SK-N-SH (cell line): Measurements from ENCODE around the gene TMEM69.

Source experiments
- EZH2phosphoT487 ChIP-seq: fragments of 200-600 bp; sonication (generic); IDR thresholded peaks from 2 replicates; pipeline ENCODE4 v1.6.1; 2017; ENCODE audit warnings: low read depth, mixed run types, mild to moderate bottlenecking, antibody characterized with exemption, moderate library complexity, borderline replicate concordance
- FOXJ3 ChIP-seq: sonication (generic); formaldehyde crosslinking; IDR thresholded peaks from 2 replicates; pipeline ENCODE4 v1.5.1; 2020; ENCODE audit warnings: mild to moderate bottlenecking, missing genetic modification reagents
- GATA2 ChIP-seq: sonication (generic); formaldehyde crosslinking; IDR thresholded peaks from 2 replicates; pipeline ENCODE4 v1.5.0; 2020; ENCODE audit warnings: mild to moderate bottlenecking, missing genetic modification reagents
- NFIC ChIP-seq: IDR thresholded peaks from 2 replicates; pipeline ENCODE4 v1.4.0; 2012; ENCODE audit warnings: borderline replicate concordance
- POLR2AphosphoS5 ChIP-seq: IDR thresholded peaks from 2 replicates; pipeline ENCODE4 v1.6.1; 2012; ENCODE audit warnings: low read depth, low read length
- RFX5 ChIP-seq: IDR thresholded peaks from 2 replicates; pipeline ENCODE4 v1.6.1; 2012; ENCODE audit warnings: mild to moderate bottlenecking, improper control_type of control experiment, low read length
- RXRA ChIP-seq: IDR thresholded peaks from 2 replicates; pipeline ENCODE4 v1.4.0; 2012; ENCODE audit warnings: low read depth, mild to moderate bottlenecking, borderline replicate concordance
- TF ChIP-seq, protein P1 (sequence below): IDR thresholded peaks from 2 replicates; pipeline ENCODE4 v1.6.1; 2012; ENCODE audit warnings: mild to moderate bottlenecking, low read depth, low read length, moderate library complexity
- TF ChIP-seq, protein P2 (sequence below): fragments of 200-600 bp; sonication (generic); IDR thresholded peaks from 2 replicates; pipeline ENCODE4 v1.6.1; 2017; ENCODE audit warnings: antibody characterized with exemption, mild to moderate bottlenecking, moderate library complexity
- TF ChIP-seq, protein P3 (sequence below): IDR thresholded peaks from 2 replicates; pipeline ENCODE4 v1.4.0; 2012; ENCODE audit warnings: low read depth
- TF ChIP-seq, protein P4 (sequence below): IDR thresholded peaks from 2 replicates; pipeline ENCODE4 v1.4.0; 2012; ENCODE audit warnings: low read depth, borderline replicate concordance

DNA sequence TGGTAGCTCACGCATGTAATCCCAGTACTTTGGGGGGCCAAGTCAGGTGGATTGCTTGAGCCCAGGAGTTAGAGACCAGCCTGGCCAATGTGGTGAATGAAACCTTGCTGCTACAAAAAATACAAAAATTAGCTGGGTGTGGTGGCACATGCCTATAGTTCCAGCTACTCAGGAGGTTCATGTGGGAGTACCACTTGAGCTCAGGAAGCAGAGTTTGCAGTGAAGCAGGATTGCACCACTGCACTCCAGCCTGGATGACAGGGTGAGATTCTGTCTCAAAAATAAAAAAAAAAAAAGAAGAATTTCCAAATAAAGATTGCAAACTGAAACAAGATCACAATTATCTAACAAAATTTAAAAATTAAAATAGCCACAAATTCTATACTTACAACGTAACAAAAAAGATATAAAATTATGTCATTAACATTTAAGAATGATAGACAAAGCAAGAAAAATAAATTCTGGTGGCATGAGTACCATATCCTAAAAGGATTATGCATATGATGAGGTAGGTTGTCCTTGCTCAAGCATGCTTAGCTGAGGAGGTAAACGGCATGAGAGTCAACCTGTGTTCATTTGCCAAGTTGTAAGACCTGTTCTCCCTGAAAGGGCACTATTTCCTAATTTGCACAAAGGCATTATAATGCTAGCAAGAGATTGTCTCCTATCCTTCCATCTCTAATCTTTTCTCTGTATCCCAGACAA is 42.2 kb downstream of the TMEM69 start:
- TF ChIP-seq RFX5 (no peak), GATA2 (no peak), RXRA (no peak), FOXJ3 (CRISPR knock-in tag) (no peak), NFIC (no peak), EZH2phosphoT487 (no peak), POLR2AphosphoS5 (no peak)
- TF ChIP-seq, protein P1, sequence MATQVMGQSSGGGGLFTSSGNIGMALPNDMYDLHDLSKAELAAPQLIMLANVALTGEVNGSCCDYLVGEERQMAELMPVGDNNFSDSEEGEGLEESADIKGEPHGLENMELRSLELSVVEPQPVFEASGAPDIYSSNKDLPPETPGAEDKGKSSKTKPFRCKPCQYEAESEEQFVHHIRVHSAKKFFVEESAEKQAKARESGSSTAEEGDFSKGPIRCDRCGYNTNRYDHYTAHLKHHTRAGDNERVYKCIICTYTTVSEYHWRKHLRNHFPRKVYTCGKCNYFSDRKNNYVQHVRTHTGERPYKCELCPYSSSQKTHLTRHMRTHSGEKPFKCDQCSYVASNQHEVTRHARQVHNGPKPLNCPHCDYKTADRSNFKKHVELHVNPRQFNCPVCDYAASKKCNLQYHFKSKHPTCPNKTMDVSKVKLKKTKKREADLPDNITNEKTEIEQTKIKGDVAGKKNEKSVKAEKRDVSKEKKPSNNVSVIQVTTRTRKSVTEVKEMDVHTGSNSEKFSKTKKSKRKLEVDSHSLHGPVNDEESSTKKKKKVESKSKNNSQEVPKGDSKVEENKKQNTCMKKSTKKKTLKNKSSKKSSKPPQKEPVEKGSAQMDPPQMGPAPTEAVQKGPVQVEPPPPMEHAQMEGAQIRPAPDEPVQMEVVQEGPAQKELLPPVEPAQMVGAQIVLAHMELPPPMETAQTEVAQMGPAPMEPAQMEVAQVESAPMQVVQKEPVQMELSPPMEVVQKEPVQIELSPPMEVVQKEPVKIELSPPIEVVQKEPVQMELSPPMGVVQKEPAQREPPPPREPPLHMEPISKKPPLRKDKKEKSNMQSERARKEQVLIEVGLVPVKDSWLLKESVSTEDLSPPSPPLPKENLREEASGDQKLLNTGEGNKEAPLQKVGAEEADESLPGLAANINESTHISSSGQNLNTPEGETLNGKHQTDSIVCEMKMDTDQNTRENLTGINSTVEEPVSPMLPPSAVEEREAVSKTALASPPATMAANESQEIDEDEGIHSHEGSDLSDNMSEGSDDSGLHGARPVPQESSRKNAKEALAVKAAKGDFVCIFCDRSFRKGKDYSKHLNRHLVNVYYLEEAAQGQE: no peak
- TF ChIP-seq, protein P2, sequence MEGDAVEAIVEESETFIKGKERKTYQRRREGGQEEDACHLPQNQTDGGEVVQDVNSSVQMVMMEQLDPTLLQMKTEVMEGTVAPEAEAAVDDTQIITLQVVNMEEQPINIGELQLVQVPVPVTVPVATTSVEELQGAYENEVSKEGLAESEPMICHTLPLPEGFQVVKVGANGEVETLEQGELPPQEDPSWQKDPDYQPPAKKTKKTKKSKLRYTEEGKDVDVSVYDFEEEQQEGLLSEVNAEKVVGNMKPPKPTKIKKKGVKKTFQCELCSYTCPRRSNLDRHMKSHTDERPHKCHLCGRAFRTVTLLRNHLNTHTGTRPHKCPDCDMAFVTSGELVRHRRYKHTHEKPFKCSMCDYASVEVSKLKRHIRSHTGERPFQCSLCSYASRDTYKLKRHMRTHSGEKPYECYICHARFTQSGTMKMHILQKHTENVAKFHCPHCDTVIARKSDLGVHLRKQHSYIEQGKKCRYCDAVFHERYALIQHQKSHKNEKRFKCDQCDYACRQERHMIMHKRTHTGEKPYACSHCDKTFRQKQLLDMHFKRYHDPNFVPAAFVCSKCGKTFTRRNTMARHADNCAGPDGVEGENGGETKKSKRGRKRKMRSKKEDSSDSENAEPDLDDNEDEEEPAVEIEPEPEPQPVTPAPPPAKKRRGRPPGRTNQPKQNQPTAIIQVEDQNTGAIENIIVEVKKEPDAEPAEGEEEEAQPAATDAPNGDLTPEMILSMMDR: no peak
- TF ChIP-seq, protein P3, sequence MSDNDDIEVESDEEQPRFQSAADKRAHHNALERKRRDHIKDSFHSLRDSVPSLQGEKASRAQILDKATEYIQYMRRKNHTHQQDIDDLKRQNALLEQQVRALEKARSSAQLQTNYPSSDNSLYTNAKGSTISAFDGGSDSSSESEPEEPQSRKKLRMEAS: no peak
- TF ChIP-seq, protein P4, sequence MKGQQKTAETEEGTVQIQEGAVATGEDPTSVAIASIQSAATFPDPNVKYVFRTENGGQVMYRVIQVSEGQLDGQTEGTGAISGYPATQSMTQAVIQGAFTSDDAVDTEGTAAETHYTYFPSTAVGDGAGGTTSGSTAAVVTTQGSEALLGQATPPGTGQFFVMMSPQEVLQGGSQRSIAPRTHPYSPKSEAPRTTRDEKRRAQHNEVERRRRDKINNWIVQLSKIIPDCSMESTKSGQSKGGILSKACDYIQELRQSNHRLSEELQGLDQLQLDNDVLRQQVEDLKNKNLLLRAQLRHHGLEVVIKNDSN: no peak
